Breast epithelium (tissue), 4 donors: ENCODE results near the gene CDC26. TPM values are rescaled to one million over a fixed set of nuclear protein-coding genes. Genes with fewer than 3 reads are reported as not detected.
"Not testable (repeated sequence)": the region's sequence is repeated elsewhere in the genome, so short reads cannot be mapped to it uniquely, and the experiment has no call there.

Experiments used
- DNase-seq, 2 donors: peaks; one replicate each; pipeline ENCODE4 v3.0.0-alpha.2; 2019; ENCODE audit warnings: low spot score in 2 of 2
- H3K27ac ChIP-seq, 2 donors: fragments of 200-600 bp; sonication (generic) in 1 of 2; one replicate each; pipeline ENCODE4 v1.5.1; 2016 to 2019; ENCODE audit warnings: mild to moderate bottlenecking in 1 of 2
- H3K27me3 ChIP-seq, 2 donors: fragments of 200-600 bp; sonication (generic) in 1 of 2; one replicate each; pipeline versions ENCODE4 v1.5.1 to v1.6.0; 2017 to 2019; ENCODE audit warnings: control low read depth in 1 of 2, mild to moderate bottlenecking in 1 of 2
- H3K36me3 ChIP-seq: fragments of 200-600 bp; one replicate; pipeline ENCODE4 v1.5.1; 2019
- H3K4me1 ChIP-seq, 2 donors: fragments of 200-600 bp; sonication (generic); one replicate each; pipeline ENCODE4 v1.5.1; 2016 to 2019; ENCODE audit warnings: control low read depth in 1 of 2
- H3K4me3 ChIP-seq, 3 donors: fragments of 200-600 bp; sonication (generic); 1 replicate in 2 of 3; 2 replicates in 1 of 3; pipeline ENCODE4 v1.5.1; 2016 to 2019; ENCODE audit warnings: mild to moderate bottlenecking in 3 of 3, moderate library complexity in 2 of 3
- H3K9me3 ChIP-seq, 2 donors: fragments of 200-600 bp; sonication (generic) in 1 of 2; one replicate each; pipeline ENCODE4 v1.5.1; 2016 to 2019; ENCODE audit warnings: control low read depth in 1 of 2
- CTCF ChIP-seq, 3 donors: fragments of 450-650 bp; IDR thresholded peaks; one replicate each; pipeline ENCODE4 v1.5.1; 2016 to 2017; ENCODE audit warnings: antibody characterized with exemption in 3 of 3, mild to moderate bottlenecking in 3 of 3, moderate library complexity in 3 of 3
- POLR2A ChIP-seq: fragments of 450-650 bp; IDR thresholded peaks from one replicate; pipeline ENCODE4 v1.6.1; 2016; ENCODE audit warnings: antibody characterized with exemption, mild to moderate bottlenecking, moderate library complexity
- POLR2AphosphoS5 ChIP-seq, 3 donors: sonication (generic); formaldehyde crosslinking; IDR thresholded peaks; one replicate each; pipeline ENCODE4 v1.6.1; 2017; ENCODE audit warnings: antibody characterized with exemption in 3 of 3
- intact Hi-C: fragments of 100-400 bp; cut with DNase I; formaldehyde crosslinking; loops from one replicate; pipeline ENCODE4 v1.15.1; 2023; ENCODE audit warnings: low total_unique reads
- total RNA-seq, 3 donors: library from RNA; depleted of rRNA; stranded (reverse); fragments of >200 nt; gene quantifications; one replicate each; pipeline ENCODE4 v1.1.0, GENCODE V29; 2016

Gene CDC26
- total RNA-seq, 3 donors from 2014 or later: 32.0 to 46.2 (median 39.1) TPM

DNA sequence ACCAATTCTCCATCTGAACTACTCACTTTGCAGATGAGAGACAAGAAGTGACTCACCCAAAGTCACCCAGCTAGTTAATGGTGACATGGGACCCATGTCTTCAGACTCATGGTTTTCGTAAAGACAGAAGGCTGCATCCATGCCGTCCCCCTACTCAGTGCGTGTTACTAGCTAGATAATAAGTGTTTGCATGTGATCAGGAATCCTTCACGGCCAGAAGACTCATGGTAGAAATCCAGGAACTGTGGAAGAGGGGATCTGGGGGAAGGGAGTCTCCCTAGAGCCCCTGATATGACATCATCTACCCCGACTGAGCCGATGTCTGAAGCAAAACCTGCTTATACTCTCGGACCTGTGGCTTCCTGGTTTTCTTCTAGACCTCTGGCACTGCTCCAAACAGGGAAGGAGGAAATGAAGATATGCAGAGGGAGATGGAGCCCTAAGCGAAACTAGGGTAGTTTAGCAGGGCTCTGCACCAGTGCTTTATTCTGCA, 24.5 kb upstream of the CDC26 start:
- TF ChIP-seq CTCF (IDR thresholded peaks at IDR 0.05) (no peak), POLR2AphosphoS5 (IDR thresholded peaks at IDR 0.05) (no peak), POLR2A (no peak)
- Histone ChIP-seq H3K36me3 (no peaks in the 10 kb centered on the region), H3K4me3 (no peak overlapping the region), H3K4me1 (no peaks in the 10 kb centered on the region), H3K27me3 (no peaks in the 10 kb centered on the region), H3K9me3 (no peaks in the 10 kb centered on the region), H3K27ac (no peak overlapping the region)
- no peak for DNase-seq
- intact Hi-C loops: no loop called here

GRCh38 chr9:113298924-113299770, 23.8 kb upstream of the CDC26 start:
- no peak for DNase-seq

GRCh38 chr9:113298311-113298710, 22.9 kb upstream of the CDC26 start:
- no peak for DNase-seq
- Histone ChIP-seq H3K4me1 (no peaks in the 10 kb centered on the region), H3K27me3 (no peaks in the 10 kb centered on the region), H3K27ac (no peak overlapping the region), H3K9me3 (no peaks in the 10 kb centered on the region), H3K4me3 (no peak overlapping the region), H3K36me3 (no peaks in the 10 kb centered on the region)
- intact Hi-C loops: no loop called here
- TF ChIP-seq POLR2AphosphoS5 (IDR thresholded peaks at IDR 0.05) (no peak), POLR2A (no peak), CTCF (IDR thresholded peaks at IDR 0.05) (no peak)

More at GRCh38 chr9:113298924-113299770, 23.8 kb upstream of the CDC26 start:
- Histone ChIP-seq H3K36me3 (no peaks in the 10 kb centered on the region), H3K4me3 (no peak overlapping the region), H3K27me3 (no peaks in the 10 kb centered on the region), H3K9me3 (no peaks in the 10 kb centered on the region), H3K4me1 (no peaks in the 10 kb centered on the region), H3K27ac (no peak overlapping the region)
- TF ChIP-seq CTCF (IDR thresholded peaks at IDR 0.05): no peak
- TF ChIP-seq POLR2AphosphoS5 (IDR thresholded peaks at IDR 0.05): no peak
- no peak for TF ChIP-seq POLR2A
- intact Hi-C loops: no loop called here

GRCh38 chr9:113296796-113297558, 21.6 kb upstream of the CDC26 start:
- Histone ChIP-seq H3K36me3 (no peaks in the 10 kb centered on the region), H3K27ac (no peak overlapping the region), H3K9me3 (no peaks in the 10 kb centered on the region), H3K27me3 (no peaks in the 10 kb centered on the region), H3K4me3 (no peak overlapping the region), H3K4me1 (no peaks in the 10 kb centered on the region)
- TF ChIP-seq CTCF (IDR thresholded peaks at IDR 0.05) (no peak), POLR2A (no peak), POLR2AphosphoS5 (IDR thresholded peaks at IDR 0.05) (no peak)
- intact Hi-C loops: no loop called here
- no peak for DNase-seq

GRCh38 chr9:113296247-113296646, 20.9 kb upstream of the CDC26 start:
- H3K36me3 ChIP-seq, intact Hi-C loops, H3K9me3 ChIP-seq, H3K4me3 ChIP-seq, H3K27me3 ChIP-seq, DNase-seq, H3K27ac ChIP-seq, H3K4me1 ChIP-seq: not testable (repeated sequence)
